Neural cell (in vitro differentiated cells): ENCODE measurements around the gene FAM200A. TPM values are rescaled to one million over a fixed set of nuclear protein-coding genes. Genes with fewer than 3 reads are reported as not detected.

Source experiments
- H2AFZ ChIP-seq: fragments of 200-600, 300-800 bp; sonication (generic), shearing (Covaris generic); 2 replicates; pipeline ENCODE4 v1.6.0; 2014; ENCODE audit warnings: low read depth, mild to moderate bottlenecking, antibody characterized with exemption, low read length, moderate library complexity
- H3F3A ChIP-seq: fragments of 200-600 bp; shearing (Covaris generic); 2 replicates; pipeline ENCODE4 v1.6.1; 2016; ENCODE audit warnings: mild to moderate bottlenecking, moderate library complexity, mixed read lengths, antibody characterized with exemption, low read length; ENCODE audit not compliant: insufficient read depth, poor library complexity, severe bottlenecking
- H3K27ac ChIP-seq: fragments of 200-600, 300-800 bp; sonication (generic), shearing (Covaris generic); 2 replicates; pipeline ENCODE4 v1.5.1; 2014; ENCODE audit warnings: mild to moderate bottlenecking, low read length, moderate library complexity
- H3K27me3 ChIP-seq: fragments of 300-800, 200-600 bp; sonication (generic), shearing (Covaris generic); 2 replicates; pipeline ENCODE4 v1.6.0; 2014; ENCODE audit warnings: mild to moderate bottlenecking, low read depth, low read length, moderate library complexity; ENCODE audit not compliant: insufficient read depth
- H3K36me3 ChIP-seq: fragments of 300-800, 200-600 bp; sonication (generic), shearing (Covaris generic); 2 replicates; pipeline ENCODE4 v1.5.1; 2014; ENCODE audit warnings: mild to moderate bottlenecking, antibody characterized with exemption, low read length, moderate library complexity; ENCODE audit not compliant: insufficient read depth
- H3K4me2 ChIP-seq: fragments of 300-800, 200-600 bp; sonication (generic), shearing (Covaris generic); 2 replicates; pipeline ENCODE4 v1.6.0; 2014; ENCODE audit warnings: mild to moderate bottlenecking, low read length
- H3K4me3 ChIP-seq: fragments of 300-800, 200-600 bp; sonication (generic), shearing (Covaris generic); 2 replicates; pipeline ENCODE4 v1.5.1; 2014; ENCODE audit warnings: mild to moderate bottlenecking, low read length, moderate library complexity
- H3K79me2 ChIP-seq: fragments of 200-600 bp; shearing (Covaris generic); replicated peaks from 2 replicates; pipeline ENCODE4 v1.6.0; 2014; ENCODE audit warnings: mild to moderate bottlenecking, low read length, moderate library complexity; ENCODE audit not compliant: insufficient read depth
- H3K9ac ChIP-seq: fragments of 300-800, 200-600 bp; sonication (generic), shearing (Covaris generic); 2 replicates; pipeline ENCODE4 v1.6.1; 2016; ENCODE audit warnings: mild to moderate bottlenecking, low read length, mixed read lengths
- H3K9me2 ChIP-seq: fragments of 200-600 bp; shearing (Covaris generic); 2 replicates; pipeline ENCODE4 v1.6.1; 2016; ENCODE audit warnings: mild to moderate bottlenecking, low read length, mixed read lengths; ENCODE audit not compliant: insufficient read depth
- H3K9me3 ChIP-seq: fragments of 200-600, 300-800 bp; sonication (generic), shearing (Covaris generic); 2 replicates; pipeline ENCODE4 v1.6.1; 2016; ENCODE audit warnings: mild to moderate bottlenecking, mixed run types, low read length, moderate library complexity, mixed read lengths
- H4K20me1 ChIP-seq: fragments of 200-600 bp; shearing (Covaris generic); 2 replicates; pipeline ENCODE4 v1.6.1; 2016; ENCODE audit warnings: mild to moderate bottlenecking, mixed run types; ENCODE audit not compliant: insufficient read depth
- MXI1 ChIP-seq: fragments of 450-650 bp; conservative IDR thresholded peaks from 2 replicates; pipeline ENCODE4 v1.6.1; 2014; ENCODE audit warnings: antibody characterized with exemption, mild to moderate bottlenecking; ENCODE audit not compliant: poor library complexity, severe bottlenecking
- RAD21 ChIP-seq: fragments of 450-650 bp; conservative IDR thresholded peaks from 2 replicates; pipeline ENCODE4 v1.6.1; 2014; ENCODE audit warnings: antibody characterized with exemption, mild to moderate bottlenecking, moderate library complexity
- SMC3 ChIP-seq: fragments of 450-650 bp; conservative IDR thresholded peaks from 2 replicates; pipeline ENCODE4 v1.6.1; 2014; ENCODE audit warnings: antibody characterized with exemption, mild to moderate bottlenecking, moderate library complexity; ENCODE audit not compliant: poor library complexity
- TAF1 ChIP-seq: IDR thresholded peaks from 2 replicates; pipeline ENCODE4 v1.6.1; 2012; ENCODE audit warnings: low read depth
- polyA plus RNA-seq: library from polyadenylated mRNA; depleted of rRNA; stranded (reverse); fragments of >200 nt; gene quantifications from 2 replicates; pipeline ENCODE4 v1.2.3, GENCODE V29; 2014
- TF ChIP-seq, protein P1 (sequence below): fragments of 450-650 bp; IDR thresholded peaks from 2 replicates; pipeline ENCODE4 v1.5.1; 2014; ENCODE audit warnings: antibody characterized with exemption, mild to moderate bottlenecking, moderate library complexity; ENCODE audit not compliant: poor library complexity, severe bottlenecking

FAM200A gene
- polyA plus RNA-seq, 1 donor from 2014 or later: 24.0 TPM

- TF ChIP-seq RAD21 (peak; percentile 49), SMC3 (peak; percentile 35), TAF1 (no peak), MXI1 (peak; percentile 62)
- TF ChIP-seq, protein P1, sequence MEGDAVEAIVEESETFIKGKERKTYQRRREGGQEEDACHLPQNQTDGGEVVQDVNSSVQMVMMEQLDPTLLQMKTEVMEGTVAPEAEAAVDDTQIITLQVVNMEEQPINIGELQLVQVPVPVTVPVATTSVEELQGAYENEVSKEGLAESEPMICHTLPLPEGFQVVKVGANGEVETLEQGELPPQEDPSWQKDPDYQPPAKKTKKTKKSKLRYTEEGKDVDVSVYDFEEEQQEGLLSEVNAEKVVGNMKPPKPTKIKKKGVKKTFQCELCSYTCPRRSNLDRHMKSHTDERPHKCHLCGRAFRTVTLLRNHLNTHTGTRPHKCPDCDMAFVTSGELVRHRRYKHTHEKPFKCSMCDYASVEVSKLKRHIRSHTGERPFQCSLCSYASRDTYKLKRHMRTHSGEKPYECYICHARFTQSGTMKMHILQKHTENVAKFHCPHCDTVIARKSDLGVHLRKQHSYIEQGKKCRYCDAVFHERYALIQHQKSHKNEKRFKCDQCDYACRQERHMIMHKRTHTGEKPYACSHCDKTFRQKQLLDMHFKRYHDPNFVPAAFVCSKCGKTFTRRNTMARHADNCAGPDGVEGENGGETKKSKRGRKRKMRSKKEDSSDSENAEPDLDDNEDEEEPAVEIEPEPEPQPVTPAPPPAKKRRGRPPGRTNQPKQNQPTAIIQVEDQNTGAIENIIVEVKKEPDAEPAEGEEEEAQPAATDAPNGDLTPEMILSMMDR: peak; percentile 73
- Histone ChIP-seq H3K9me2 (no peaks in the 10 kb centered on the region), H3K9ac (peak overlapping the region; percentile 64), H3K27me3 (no peaks in the 10 kb centered on the region), H3K36me3 (no peaks in the 10 kb centered on the region), H3F3A (no peaks in the 10 kb centered on the region), H3K4me2 (peak overlapping the region; percentile 61), H4K20me1 (no peaks in the 10 kb centered on the region), H3K79me2 (no peaks in the 10 kb centered on the region), H3K9me3 (no peaks in the 10 kb centered on the region), H3K4me3 (peak overlapping the region; percentile 67), H2AFZ (peak overlapping the region; percentile 79), H3K27ac (peak overlapping the region; percentile 40)
Observed at GRCh38 chr7:99579956-99580777, 28.3 kb upstream of the FAM200A start.

GRCh38 chr7:99579281-99579955 is 27.5 kb upstream of the FAM200A start:
- H3F3A ChIP-seq: no peaks in the 10 kb centered on the region
- H3K9me2 ChIP-seq: no peaks in the 10 kb centered on the region
- peak overlapping the region; percentile 64 for H3K9ac ChIP-seq
- no peaks in the 10 kb centered on the region for H3K9me3 ChIP-seq
- no peak overlapping the region for H3K27ac ChIP-seq
- no peaks in the 10 kb centered on the region for H3K27me3 ChIP-seq
- no peak overlapping the region for H3K4me2 ChIP-seq
- H2AFZ ChIP-seq: peak overlapping the region; percentile 79
- H3K4me3 ChIP-seq: peak overlapping the region; percentile 67
- no peaks in the 10 kb centered on the region for H3K36me3 ChIP-seq
- TF ChIP-seq TAF1 (no peak), RAD21 (no peak)
- TF ChIP-seq, protein P1: no peak
- no peaks in the 10 kb centered on the region for H3K79me2 ChIP-seq
- H4K20me1 ChIP-seq: no peaks in the 10 kb centered on the region

DNA sequence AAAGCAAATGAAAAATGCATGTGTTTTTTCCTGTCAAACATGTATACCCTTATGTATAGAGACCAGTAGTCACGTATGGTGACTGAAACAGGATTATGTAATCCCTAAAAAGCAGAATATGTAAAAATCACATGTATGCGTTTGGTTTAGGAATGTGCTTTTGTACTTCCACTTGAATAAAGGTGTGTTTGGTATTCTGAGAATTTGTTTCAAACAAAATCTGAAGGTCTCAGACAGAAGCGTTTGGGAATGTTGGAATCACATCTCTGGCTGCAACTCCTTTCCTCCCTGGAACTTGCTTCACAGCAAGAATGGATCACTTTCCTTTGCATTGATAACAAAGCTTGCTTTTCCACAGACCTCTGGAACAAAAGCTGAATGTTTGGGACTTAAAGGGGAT is 24.3 kb upstream of the FAM200A start:
- H3K9me3 ChIP-seq: no peaks in the 10 kb centered on the region
- TF ChIP-seq RAD21: no peak
- no peaks in the 10 kb centered on the region for H3K27me3 ChIP-seq
- H3F3A ChIP-seq: no peaks in the 10 kb centered on the region
- H3K4me3 ChIP-seq: no peak overlapping the region
- H3K4me2 ChIP-seq: no peak overlapping the region
- H4K20me1 ChIP-seq: no peaks in the 10 kb centered on the region
- H3K9ac ChIP-seq: no peak overlapping the region
- no peaks in the 10 kb centered on the region for H3K9me2 ChIP-seq
- no peaks in the 10 kb centered on the region for H3K79me2 ChIP-seq
- H3K36me3 ChIP-seq: peaks cover 3% of the 10 kb centered on the region
- H2AFZ ChIP-seq: no peak overlapping the region
- no peak overlapping the region for H3K27ac ChIP-seq
